HG03520 (cell line): ENCODE measurements around the gene SIK3.
"Not testable (repeated sequence)": the region's sequence is repeated elsewhere in the genome, so short reads cannot be mapped to it uniquely, and the experiment has no call there.

ENCODE experiments used
- ATAC-seq: cut with Tn5 transposase; IDR thresholded peaks from one replicate; pipeline ENCODE4 v1.9.1; 2021; ENCODE audit warnings: mild to moderate bottlenecking, moderate library complexity; ENCODE audit not compliant: unreplicated experiment

Gene SIK3

DNA sequence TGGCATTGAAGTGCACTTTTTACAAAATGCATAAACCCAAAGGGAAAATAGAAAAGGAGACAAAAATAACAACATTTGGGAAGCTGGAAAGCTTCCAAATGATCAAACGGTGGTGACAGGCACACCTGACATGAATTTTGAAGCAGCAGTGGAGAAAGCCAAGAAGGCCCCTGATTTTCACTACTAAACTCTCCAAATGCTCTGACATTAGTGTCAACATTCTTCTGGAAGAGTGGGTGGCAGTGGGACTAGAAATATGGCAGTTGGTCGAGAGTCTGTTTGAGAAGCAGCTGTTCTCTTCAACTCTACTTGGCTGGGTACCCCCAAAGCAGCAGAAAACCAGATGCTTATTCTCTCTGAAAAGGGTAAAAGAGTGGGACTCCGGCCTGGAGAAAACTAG is 294.2 kb downstream of the SIK3 start:
- no peak for ATAC-seq

DNA sequence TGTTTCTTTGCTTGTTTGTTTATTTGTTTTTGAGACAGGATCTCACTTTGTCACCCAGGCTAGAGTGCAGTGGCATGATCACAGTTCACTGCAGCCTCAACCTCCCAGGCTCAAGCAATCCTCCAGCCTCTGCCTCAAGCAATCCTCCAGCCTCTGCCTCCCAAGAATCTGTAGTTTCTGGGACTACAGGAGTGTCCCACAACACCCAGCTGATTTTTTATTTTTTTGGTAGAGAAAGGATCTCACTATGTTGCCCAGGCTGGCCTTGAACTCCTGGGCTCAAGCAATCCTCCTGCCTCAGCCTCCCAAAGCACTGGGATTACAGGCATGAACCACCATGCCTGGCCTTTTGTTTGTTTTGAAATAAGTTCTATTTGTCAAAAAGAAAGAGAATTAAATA is 296.6 kb downstream of the SIK3 start:
- ATAC-seq = not testable (repeated sequence)

DNA sequence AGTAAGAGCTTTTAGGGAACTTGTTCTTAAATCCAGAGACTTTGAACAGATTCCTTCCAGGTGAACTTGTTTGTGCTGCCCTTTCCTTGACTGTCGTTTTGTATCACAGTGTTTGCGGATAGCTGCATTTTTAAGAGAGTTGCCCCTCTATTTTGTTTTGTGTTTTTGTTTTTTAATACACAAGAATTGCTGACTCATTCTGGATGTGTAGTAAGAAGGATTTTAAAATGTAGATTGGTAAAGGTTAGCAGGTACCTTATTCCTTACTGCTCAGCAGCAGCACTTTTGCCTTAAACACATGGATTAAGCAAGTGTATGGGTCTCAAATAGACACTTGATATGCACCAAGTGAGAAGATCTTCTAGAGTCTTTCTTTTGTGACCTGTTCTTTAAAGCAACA is 297.6 kb downstream of the SIK3 start:
- ATAC-seq = no peak

DNA sequence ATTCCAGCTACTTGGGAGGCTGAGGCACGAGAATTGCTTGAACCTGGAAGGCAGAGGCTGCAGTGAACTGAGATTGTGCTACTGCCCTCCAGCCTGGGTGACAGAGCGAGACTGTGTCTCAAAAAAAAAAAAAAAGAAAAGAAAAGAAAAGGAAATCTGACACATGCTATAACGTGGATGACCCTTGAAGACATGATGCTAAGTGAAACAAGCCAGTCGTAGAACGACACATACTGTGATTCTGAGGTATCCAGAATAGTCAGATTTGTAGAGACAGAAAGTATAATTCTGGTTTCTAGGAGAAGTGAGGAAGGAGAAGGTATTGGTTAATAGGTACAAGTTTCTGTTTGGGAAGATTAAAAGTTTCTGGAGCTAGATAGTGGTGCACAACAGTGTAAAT is 299.9 kb downstream of the SIK3 start:
- no peak for ATAC-seq

DNA sequence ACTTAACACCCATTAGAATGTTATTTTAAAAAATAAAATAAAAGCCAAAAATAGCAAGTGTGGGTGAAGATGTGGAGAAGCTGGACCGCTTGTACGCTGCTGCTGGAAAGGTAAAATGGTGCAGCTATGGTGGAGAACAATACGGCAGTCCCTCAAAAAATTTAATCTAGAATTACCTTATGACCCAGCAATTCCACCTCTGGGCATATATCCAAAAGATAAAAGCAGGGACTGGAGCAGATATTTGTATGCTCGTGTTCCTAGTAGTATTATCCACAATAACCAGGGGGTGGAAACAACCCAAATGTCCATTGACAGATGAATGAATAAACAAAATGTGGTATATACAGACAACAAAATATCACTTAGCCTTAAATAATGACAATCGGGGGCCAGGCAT is 300.4 kb downstream of the SIK3 start:
- no peak for ATAC-seq

DNA sequence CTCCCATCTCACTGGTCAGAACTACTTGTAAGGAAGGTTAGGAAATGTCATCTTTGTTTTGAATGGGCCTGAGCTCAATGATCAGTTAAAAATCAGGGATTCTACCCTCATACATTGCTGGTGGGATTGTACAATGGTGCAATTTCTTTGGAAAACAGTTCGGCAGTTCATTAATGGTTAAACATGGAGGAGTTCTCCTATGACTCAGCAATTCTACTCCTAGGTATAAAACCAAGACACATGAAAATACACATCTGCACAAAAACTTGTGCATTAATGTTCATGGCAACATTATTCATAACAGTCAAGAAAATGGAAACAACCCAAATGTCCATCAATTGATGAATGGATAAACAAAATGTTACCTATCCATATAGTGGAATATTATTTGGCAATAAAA is 301.7 kb downstream of the SIK3 start:
- ATAC-seq = no peak

DNA sequence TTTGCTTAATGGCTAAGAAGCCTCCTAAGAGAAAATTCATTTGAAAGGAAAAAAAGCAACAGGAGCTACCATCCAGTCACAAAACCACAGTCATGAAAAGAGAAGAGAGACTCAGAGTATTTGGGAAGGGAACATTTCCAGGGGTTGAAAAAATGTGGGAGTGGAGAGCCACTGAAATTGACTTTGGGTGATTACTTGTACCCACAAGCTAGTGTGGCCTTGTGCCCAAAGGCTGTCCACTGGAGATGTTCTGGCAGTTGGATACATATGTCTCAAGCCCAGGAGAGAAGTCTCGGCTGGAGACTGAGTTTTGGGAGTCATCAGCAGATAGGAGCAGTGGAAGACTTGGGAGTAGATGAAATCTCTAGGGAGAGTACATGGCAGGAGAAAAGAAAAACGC is 303.4 kb downstream of the SIK3 start:
- ATAC-seq = no peak

DNA sequence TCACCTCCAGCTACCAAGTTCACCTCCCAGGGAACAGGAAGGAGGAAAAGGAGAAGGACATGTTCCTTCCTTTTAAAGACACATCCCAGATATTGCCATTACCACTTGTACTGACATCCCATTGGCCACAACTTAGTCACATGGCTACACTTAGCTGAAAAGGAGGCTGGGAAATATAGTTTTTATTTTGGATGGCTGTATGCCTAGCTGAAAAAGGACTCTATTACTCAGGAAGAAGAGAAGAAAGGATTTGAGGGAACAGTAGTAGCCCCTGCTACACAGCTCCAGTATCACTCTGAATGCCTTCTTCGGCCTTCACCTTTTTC is 304.5 kb downstream of the SIK3 start:
- ATAC-seq = no peak
